GM18907 (cell line): ENCODE measurements around the gene TBC1D5.

Experiments
- ATAC-seq: cut with Tn5 transposase; IDR thresholded peaks from one replicate; pipeline ENCODE4 v1.9.1; 2021; ENCODE audit warnings: mild to moderate bottlenecking, moderate library complexity; ENCODE audit not compliant: unreplicated experiment

The TBC1D5 gene

DNA sequence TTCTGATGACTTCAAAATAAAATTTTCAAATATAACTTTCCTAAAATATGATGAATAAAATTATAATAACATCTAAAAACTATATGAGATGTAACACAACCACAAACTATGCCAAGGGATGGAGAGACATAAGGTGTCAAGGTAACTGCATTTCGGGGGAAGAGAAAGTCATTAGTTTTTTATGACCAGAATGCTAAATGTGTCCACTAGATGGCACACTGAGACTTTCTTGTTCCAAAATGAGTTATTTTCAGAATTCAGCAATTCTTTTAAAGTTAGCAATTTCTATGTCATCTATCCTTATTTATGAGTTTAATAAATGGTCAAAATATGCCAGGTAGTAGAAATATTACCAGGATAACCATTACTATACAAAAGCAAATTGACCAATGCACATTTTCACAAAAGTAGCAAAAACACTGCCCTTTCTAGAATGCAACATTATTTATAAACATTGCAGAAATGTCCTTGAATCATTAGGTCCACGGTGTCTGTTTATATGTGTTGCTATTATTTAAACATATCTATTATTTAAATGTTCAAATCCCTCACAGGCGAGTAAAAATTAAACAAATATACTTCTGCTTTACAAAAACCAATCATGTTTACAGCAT is 483.5 kb downstream of the TBC1D5 start:
- no peak for ATAC-seq

DNA sequence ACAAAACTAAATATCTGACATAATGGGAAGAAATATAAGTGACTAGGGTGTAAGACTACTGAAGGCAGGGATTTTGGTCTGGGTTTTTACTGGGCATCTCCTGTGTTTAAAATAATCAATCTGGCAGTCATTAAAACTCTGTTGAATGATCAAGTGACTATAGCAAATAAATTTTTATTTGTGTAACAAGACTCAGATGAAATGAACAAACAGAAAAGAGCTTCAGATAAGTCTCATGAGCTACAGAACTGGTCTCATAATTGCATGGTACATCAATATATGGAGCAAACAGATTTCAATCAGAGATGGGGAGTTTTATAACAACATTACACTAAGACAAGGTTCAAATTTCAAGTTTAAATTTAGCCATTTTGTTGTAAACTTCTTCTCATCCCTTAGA is 485.2 kb downstream of the TBC1D5 start:
- ATAC-seq, result no peak

DNA sequence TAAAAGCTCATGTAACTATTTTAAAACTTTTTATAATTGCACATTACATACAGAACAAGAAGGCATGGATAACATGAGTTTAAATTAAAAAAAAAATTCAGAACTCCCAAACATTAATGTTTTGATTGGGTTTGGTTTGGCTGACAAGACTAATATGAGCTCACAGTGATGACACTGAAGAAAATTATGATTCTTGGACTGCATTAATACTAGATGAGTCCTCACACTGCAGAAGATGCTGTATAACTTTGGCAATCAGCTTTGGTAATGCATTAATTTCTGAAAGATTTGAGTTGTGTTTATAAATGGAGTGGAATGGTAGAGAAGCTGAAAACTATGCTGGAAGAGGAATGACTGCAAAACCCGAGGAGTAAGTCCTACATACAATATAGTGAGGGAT is 498.8 kb downstream of the TBC1D5 start:
- ATAC-seq, result no peak

DNA sequence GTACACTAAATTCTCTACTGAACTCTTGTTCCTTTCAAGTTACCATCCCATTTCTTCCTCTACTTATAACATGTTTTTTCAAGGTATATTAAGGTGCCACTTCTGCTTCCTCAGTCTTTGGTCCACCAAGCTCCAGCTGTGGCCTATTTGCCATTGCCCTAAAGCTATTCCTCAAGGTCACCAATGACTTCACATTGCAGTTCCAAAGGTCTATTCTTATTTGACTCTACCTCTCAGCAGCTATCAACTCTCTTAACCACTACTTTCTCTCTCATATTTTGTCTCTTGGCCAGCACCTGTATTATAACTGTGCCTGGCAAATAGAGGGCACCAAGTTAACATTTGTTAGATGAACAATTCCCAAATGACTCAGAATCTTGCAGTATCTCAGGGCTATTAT is 503.0 kb downstream of the TBC1D5 start:
- no peak for ATAC-seq

DNA sequence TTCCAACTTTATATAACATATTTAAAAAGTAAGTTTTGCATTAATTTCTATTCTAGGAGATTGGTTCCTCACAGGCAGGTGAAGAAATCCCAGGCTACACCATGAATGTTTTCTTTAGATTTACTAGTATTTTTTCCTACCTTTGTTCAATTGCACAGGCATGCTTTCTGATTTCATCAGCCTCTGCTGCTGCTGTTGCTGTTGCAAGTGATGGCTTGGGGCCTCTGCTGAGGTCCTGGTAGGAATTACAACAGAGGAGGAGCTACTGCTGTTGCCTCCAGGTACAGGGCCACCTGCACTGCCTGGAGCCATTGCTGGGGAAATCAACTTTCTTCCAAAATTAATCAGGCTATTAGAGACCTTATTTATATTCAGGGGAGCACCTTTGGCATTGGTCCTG is 504.4 kb downstream of the TBC1D5 start:
- ATAC-seq, result no peak

DNA sequence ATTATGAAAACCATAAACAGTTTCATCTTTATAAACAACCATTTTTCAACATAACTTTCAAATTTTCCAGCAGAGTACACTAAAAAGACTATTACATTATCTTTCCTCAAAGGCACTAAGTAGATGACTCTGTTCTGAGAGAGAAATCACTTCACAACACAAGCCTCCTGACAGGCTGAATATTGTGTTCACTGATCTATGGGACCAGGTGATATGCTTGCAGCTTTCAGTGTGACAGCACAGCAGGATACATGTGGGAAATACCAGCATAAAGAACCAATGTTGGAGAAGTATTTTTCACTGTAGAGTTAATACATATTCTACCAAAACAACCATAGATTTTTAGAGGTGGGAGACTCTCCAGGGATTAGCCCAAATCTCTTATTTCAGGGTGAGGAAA is 507.1 kb downstream of the TBC1D5 start:
- ATAC-seq, result no peak

DNA sequence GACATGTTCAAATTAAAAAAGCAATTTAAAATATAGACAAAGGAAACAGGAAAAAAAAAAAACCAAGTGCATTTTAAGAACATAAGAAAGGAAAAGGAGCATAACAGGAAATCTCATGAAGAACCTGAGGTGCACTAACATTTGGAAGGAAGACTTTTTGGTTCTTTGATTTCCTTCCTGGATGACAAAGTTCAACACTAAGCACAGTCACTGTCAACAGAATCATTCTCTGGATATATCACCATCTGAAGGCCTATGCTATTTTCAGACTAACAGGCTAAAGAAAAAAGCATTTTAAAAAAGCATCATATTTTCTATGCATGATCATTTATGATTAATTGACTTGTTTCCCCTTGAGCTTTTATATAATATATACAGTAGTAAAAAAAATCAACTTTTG is 508.0 kb downstream of the TBC1D5 start:
- no peak for ATAC-seq

DNA sequence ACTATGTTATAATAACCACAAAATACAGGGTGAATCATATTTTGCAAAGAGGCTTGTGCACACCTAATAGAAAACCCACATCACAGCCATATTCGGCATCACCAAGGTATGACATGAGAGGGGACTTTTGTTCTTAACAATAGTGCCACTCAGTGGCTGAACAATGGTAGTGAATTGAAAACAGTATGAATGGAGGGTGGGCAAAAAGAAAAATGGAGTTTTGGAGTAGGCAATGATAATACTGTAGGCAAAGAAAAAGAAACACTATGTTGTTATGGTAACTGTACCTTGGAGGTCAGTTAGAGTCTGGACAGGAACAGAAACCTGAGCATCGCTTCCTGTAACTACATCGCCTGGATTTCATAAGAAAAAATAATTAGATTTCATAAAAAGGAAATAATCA is 509.0 kb downstream of the TBC1D5 start:
- ATAC-seq, result peak; percentile 88

DNA sequence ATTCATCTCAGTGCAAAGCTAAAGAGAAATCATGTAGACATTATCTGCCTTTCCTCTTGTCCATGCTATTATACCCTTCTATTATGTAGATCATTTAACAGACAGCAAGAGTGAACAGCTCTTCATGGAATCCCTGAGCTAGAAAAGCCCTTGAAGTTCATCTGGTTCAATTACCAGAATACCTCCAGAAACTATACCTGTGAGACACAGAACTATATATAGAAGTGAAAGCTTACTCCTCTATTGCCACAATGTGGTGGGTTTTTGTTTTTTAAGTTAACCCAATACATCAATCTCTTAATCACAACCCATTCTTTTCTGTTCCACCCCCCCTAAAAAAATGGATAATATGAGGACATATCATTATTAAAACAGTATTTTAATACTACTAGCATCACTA is 510.0 kb downstream of the TBC1D5 start:
- no peak for ATAC-seq

DNA sequence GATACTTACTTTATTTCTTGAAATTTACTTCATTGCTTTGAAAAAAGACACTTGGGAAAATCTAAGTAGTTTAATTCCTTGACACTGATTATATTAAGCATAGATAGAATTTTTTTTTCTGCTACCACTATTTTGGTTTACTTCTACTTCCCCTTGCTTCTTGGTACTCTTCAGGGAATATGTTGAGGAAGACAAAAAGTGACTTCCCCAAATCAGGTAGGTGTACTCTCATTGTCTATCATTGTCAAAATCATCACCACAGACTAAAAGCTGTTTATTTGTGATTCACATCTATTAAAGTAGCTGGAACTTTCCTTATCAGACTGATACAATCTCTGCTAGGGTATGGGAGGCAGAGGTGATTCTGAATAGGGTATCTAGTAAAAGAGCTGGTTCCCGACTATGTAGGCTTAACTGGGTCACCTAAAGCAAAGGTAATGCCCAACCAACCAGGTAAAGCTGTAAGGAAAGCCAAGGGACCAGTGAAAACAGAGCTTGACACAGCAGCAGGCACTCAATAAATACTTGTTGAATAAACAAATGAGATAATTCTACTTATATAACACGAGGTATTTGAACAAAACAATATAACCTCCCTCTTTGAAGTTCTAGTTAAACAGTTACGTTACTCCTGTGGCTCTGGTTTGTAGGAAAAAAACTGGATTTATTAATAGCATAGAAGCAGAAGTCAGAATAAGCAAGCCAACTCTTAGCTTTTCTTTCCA is 510.7 kb downstream of the TBC1D5 start:
- ATAC-seq, result no peak

DNA sequence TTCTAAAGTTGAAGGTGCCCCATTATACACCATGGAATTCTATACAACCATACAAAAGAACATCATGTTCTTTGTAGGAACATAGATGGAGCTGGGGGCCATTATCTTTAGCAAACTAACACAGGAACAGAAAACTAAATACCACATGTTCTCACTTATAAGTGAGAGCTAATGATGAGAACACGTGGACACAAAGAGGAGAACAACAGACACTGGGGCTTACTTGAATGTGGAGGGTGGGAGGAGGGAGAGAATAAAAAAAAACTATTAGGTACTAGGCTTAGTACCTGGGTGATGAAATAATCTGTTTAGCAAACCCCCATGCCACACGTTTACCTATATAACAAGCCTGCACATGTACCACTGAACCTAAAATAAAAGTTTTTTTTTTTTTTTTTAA is 515.0 kb downstream of the TBC1D5 start:
- no peak for ATAC-seq

DNA sequence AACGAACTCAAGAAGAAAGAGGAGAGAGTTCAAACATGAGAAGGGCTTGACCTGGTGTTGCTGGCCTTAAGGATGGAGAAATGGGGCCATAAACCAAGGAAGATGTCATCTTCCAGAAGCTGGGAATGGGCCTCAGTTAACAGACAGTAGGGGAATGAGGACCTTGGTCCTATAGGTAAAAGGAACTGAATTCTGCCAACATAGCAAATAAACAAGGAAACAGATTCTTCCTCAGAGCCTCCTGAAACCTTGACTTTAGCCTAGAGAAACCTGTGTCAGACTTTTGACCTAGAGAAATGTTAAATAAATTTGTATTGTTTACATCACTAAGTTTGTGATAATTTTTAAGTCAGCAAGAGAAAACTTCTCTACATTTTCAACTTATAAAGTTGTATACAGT is 520.9 kb downstream of the TBC1D5 start:
- ATAC-seq, result no peak

DNA sequence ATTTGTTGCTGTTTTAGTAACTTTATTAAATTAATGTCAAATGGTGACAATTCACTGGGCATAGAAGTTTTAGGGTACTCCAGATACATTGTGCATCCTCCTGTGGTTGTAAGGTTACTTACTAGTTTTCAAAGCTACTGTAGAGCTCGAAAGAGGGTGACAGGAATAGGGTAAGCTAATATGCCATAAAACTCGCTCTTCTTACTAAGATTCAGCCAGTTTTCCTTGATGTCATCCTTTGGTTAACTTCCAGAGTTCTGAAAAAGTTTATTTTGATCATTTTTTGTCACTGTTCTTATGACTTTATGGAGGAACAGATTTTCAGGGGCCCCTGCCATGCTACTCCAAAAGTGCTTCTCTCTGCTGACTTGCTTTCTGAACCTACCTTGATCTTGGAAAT is 522.8 kb downstream of the TBC1D5 start:
- no peak for ATAC-seq

DNA sequence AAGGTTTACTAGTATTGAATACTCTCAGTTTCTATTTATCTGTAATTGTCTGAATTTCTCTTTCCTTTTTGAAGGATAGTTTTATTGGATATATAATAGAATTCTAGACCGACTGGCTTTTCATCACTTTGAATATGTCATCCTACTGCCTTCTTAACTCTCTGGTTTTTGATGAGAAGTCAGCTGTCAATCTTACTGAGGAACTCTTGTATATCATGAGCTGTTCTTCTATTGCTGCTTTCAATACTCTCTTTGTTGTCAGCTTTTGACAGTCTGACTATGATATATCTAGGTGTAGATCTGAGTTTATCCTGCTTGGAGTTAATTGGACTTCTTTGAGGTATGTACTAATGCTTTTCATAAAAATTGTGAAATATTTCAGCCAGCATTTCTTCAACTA is 523.8 kb downstream of the TBC1D5 start:
- ATAC-seq, result no peak

DNA sequence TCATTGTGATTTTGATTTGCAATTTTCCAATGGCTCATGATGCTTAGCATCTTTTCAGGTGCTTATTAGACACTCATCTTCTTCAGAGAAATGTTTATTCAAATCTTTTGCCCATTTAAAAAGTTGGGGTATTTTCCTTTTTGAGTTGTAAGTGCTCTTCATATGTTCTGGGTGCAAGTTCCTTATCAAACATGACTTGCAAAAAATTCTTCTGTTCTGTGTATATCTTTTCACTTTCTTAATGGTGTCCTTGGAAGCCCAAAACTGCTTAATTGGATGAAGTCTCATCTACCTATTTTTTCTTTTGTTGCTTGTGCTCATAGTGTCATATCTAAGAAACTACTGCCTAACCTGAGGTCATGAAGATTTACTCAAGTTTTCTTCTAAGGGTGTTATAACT is 524.8 kb downstream of the TBC1D5 start:
- no peak for ATAC-seq

DNA sequence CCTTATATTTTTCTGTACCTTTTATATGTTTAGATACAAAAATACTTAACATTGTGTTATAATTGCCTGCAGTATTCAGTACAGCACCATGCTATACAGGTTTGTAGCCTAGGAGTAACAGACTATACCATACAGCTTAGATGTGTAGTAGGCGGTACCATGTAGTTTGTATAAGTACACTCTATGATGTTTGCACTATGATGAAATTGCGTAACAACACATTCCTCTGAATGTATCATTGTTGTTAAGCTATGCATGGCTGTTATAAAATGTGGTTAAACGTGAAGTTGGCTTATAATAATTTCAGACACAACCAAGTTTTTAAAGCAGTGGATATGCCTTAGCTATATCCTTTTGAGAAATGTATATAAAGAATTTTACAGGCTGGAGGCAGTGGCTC is 529.3 kb downstream of the TBC1D5 start:
- no peak for ATAC-seq

DNA sequence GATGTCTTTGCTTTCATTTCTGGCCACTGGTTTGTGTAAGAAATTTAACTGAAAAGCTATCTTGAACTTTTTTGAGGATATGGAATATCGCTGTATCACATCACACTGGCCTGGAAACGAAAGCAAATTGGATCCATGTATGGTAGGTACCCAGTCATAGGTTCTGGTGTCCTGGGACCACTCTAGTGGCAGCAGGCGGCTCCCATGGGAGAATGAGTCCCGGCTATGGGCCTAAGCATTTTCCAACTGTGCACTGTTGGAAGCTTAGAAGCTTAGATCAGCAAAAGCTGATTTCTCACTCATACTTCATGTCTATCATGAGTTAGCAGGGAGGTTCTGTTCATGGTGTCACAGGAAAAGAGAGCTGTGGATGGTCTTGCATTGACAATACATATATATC is 534.5 kb downstream of the TBC1D5 start:
- no peak for ATAC-seq

DNA sequence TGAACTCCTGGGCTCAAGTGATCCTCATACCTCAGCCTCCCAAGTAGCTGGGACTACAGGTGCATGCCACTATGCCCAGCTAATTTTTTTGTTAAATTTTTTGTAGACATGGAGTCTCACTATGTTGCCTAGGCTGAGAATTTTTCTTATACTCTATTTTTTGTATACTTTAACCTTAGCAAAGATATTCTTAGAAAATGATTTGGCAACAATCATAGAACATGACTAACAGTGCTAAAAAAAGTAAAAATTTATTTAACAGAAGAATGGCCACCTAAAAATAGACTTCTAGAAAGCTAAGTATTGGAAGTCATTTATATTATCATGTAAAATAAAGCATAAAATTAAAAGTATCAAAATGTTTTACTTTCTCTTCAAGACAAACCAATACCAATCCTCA is 535.4 kb downstream of the TBC1D5 start:
- no peak for ATAC-seq

DNA sequence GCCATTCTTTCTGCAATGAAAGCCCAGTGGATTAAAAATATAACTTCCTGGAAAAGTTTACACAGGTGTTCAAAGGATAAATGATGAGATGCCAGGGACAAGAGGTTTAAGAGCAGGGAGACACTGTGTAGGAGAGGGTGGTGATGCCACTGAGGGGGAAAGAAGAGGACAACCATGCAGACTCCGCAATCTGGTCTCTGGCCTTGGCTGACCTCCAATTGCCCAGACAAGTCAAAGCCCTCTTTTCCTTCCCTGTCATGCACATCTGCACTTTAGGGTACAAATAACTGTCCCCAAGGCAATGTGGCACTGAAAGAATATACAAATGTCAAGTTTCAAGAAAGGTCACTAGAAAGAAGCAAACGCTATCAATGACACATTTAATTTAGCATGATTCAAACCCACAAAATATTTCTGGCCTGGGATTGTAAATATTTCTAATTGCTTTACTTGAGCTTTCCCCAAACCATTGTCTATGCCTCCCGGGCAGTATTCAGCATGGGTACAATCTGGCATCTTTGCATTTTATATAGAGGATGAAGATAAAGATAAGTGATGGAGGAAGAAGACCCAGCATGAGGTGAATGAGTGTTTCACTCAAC is 538.3 kb downstream of the TBC1D5 start:
- no peak for ATAC-seq

DNA sequence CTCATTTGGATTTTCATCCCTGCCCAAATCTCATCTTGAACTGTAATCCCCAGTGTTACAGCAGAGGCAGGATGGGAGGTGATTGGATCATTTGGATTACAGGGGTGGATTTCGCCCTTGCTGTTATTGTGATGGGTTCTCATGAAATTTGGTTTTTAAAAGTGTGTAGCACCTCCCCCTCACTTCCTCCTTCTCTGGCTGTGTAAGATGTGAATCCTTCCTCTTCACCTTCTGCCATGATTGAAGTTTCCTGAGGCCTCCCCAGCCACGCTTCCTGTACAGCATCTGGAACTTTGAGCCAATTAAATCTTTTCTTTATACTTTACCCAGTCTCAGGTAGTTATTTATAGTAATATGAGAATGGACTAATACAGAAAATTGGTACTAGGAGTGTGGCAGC is 540.9 kb downstream of the TBC1D5 start:
- no peak for ATAC-seq

DNA sequence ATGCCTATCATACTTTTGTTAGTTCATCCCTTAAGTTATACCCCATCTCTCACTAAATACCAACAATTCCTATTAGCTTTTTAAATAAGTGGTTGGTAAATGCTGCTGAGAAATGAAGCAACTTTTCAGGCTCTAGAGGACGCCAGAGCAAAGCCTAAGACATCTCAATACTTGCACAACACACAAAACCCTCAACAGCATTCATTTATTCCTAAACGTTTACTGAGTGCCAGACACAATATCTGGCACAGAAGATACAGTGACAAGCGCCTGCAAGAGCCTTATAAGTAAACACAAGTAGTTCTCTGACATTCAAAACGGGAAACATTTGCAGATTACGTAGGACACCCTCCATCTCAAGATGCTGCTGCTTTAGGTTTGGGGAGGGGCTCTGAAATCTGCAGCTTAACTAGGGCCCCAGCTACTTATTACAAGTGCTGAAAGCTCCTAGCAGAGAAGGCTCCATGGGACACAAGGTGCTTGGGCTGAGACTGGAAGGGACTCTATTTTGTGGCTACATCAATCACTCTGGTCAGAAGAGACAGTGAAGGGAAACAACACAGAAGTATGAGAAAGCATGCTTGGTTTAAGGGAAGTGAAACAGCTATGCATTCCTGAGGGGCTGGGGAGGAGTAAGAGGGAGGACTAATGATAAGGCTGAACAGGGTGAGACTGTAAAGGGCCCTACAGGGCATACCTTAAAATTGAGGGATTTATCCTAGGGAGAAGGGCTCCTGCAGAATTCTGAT is 546.4 kb downstream of the TBC1D5 start:
- peak; percentile 89 for ATAC-seq

DNA sequence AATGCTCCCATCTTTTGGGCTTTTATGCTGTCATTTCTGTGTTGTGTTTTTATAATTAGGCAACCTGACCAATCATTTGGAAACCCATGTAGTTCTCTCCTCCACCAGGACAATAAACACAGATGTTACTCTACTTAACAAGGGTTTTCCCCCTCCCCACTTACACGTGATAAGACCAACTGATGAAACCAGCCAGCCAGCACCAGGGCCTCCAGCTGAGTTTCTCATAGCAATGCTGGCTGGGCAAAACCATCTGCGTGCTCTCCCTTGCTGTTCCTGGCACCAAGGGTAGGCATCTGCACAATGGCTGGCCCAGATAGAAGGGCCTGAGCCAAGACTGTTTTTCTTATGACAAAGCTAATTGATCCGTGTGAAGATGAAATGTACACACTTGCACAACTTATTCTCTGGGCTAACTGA is 547.2 kb downstream of the TBC1D5 start:
- peak; percentile 94 for ATAC-seq
